Measurements from ENCODE around the gene C14orf39. TPM values are rescaled to one million over a fixed set of nuclear protein-coding genes. Genes with fewer than 3 reads are reported as not detected.

Gene C14orf39
- total RNA-seq, 1 experiment from 2014 or later = 2.5 TPM

- Mint-ChIP-seq H3K36me3 (no peaks in the 10 kb centered on the region), H3K27me3 (ENCODE audit: low read depth) (peaks cover 98% of the 10 kb centered on the region), H3K4me3 (peak overlapping the region; percentile 72), H3K9me3 (no peaks in the 10 kb centered on the region), H3K4me1 (peaks cover 81% of the 10 kb centered on the region), H3K27ac (no peak overlapping the region)
- no peak for DNase-seq (ENCODE audit: low spot score)
- ChIA-PET POLR2A (no interaction called here), CTCF (interaction anchor here (1.1 to 4.7 kb wide), 2 partner anchors 161 to 179 kb away, joined by 5 to 22 read pairs; no protein-coding TSS in a partner anchor)
- no peak for ATAC-seq
- TF ChIP-seq TEAD4 (CRISPR knock-in tag; IDR thresholded peaks at IDR 0.05) (no peak), ZBTB21 (CRISPR knock-in tag; IDR thresholded peaks at IDR 0.05; ENCODE audit: borderline replicate concordance) (no peak), MYBL2 (CRISPR knock-in tag; IDR thresholded peaks at IDR 0.05) (no peak), TCF7 (CRISPR knock-in tag; IDR thresholded peaks at IDR 0.05; ENCODE audit: low read depth) (no peak), TP53 (CRISPR knock-in tag; IDR thresholded peaks at IDR 0.05) (no peak), NFE2L1 (CRISPR knock-in tag; IDR thresholded peaks at IDR 0.05) (no peak), CREB1 (CRISPR knock-in tag; IDR thresholded peaks at IDR 0.05) (no peak)
Measured at GRCh38 chr14:60510254-60510950, 24.5 kb upstream of the C14orf39 start.

GRCh38 chr14:60509438-60510253 is 23.8 kb upstream of the C14orf39 start:
- DNase-seq (ENCODE audit: low spot score) (peak; percentile 73), ATAC-seq (peak; percentile 38)
- peak overlapping the region; percentile 72 for H3K4me3 Mint-ChIP-seq
- H3K9me3 Mint-ChIP-seq = no peaks in the 10 kb centered on the region
- no peak overlapping the region for H3K27ac Mint-ChIP-seq
- H3K4me1 Mint-ChIP-seq = peaks cover 82% of the 10 kb centered on the region
- ChIA-PET POLR2A (interaction anchor here (0.6 to 1.1 kb wide), 2 partner anchors 261 to 531 kb away, joined by 3 to 4 read pairs; partner anchors contain the start of gene PPM1A), CTCF (interaction anchor here (0.7 to 4.7 kb wide), 4 partner anchors 52 to 244 kb away, joined by 3 to 22 read pairs (median 17); no protein-coding TSS in a partner anchor)
- TF ChIP-seq ZNF532 (CRISPR knock-in tag; IDR thresholded peaks at IDR 0.05; ENCODE audit: borderline replicate concordance) (no peak), MAX (CRISPR knock-in tag; IDR thresholded peaks at IDR 0.05) (no peak), ATF1 (CRISPR knock-in tag; IDR thresholded peaks at IDR 0.05) (no peak), AFF4 (CRISPR knock-in tag; IDR thresholded peaks at IDR 0.05; ENCODE audit: borderline replicate concordance) (no peak), SMAD4 (CRISPR knock-in tag; IDR thresholded peaks at IDR 0.05) (no peak), NFATC4 (CRISPR knock-in tag; IDR thresholded peaks at IDR 0.05) (no peak), FOXK1 (CRISPR knock-in tag; IDR thresholded peaks at IDR 0.05) (no peak), TEAD1 (CRISPR knock-in tag; IDR thresholded peaks at IDR 0.05) (no peak), CREM (CRISPR knock-in tag; IDR thresholded peaks at IDR 0.05) (no peak), CDX4 (CRISPR knock-in tag; IDR thresholded peaks at IDR 0.05; ENCODE audit: borderline replicate concordance) (no peak), USF1 (CRISPR knock-in tag; IDR thresholded peaks at IDR 0.05) (no peak), TP53 (CRISPR knock-in tag; IDR thresholded peaks at IDR 0.05) (no peak)
- H3K27me3 Mint-ChIP-seq (ENCODE audit: low read depth) = peaks cover 100% of the 10 kb centered on the region
- no peaks in the 10 kb centered on the region for H3K36me3 Mint-ChIP-seq

Data from WTC11 (cell line).